Activated CD4-positive, alpha-beta T cell treated with anti-CD3 and anti-CD28 coated beads, Interleukin-2, amount 10 ng/mL, durations not matched to agents 7 days and 5 days (primary cell): ENCODE data around the gene KCNG1. TPM values are rescaled to one million over a fixed set of nuclear protein-coding genes. Genes with fewer than 3 reads are reported as not detected.
"Not testable (repeated sequence)": the region's sequence is repeated elsewhere in the genome, so short reads cannot be mapped to it uniquely, and the experiment has no call there.

Experiments used
- CTCF ChIA-PET: fragments of 350-600 bp; sonication (Branson Sonifier 250); formaldehyde crosslinking; loops from one replicate; lab custom pipeline; 2021; ENCODE audit warnings: antibody characterized with exemption; lab: Charles Lee
- POLR2A ChIA-PET: fragments of 350-600 bp; sonication (Branson Sonifier 250); formaldehyde crosslinking; loops from one replicate; lab custom pipeline; 2021; ENCODE audit warnings: antibody characterized with exemption; lab: Charles Lee
- DNase-seq: peaks from one replicate; pipeline ENCODE4 v3.0.0-alpha.2; 2020
- H3K27ac Mint-ChIP-seq: one replicate; pipeline ENCODE4 v1.8.0; 2021; ENCODE audit warnings: mild to moderate bottlenecking, moderate library complexity, mixed read lengths
- H3K27me3 Mint-ChIP-seq: one replicate; pipeline ENCODE4 v1.8.0; 2021; ENCODE audit warnings: mixed read lengths
- H3K36me3 Mint-ChIP-seq: one replicate; pipeline ENCODE4 v1.8.0; 2021; ENCODE audit warnings: low read depth, mixed read lengths
- H3K4me1 Mint-ChIP-seq: one replicate; pipeline ENCODE4 v1.8.0; 2021; ENCODE audit warnings: mixed read lengths
- H3K4me3 Mint-ChIP-seq: one replicate; pipeline ENCODE4 v1.8.0; 2021; ENCODE audit warnings: mild to moderate bottlenecking, moderate library complexity, mixed read lengths
- H3K9me3 Mint-ChIP-seq: one replicate; pipeline ENCODE4 v1.8.0; 2021; ENCODE audit warnings: mixed read lengths
- total RNA-seq, 2 experiments: library from RNA; stranded (reverse); gene quantifications; one replicate each; pipeline ENCODE4 v1.2.3, GENCODE V29; 2021

The KCNG1 gene
- total RNA-seq, 2 experiments from 2014 or later = not detected

- POLR2A ChIA-PET = no interaction called here
- Mint-ChIP-seq H3K4me1 (no peaks in the 10 kb centered on the region), H3K36me3 (no peaks in the 10 kb centered on the region), H3K9me3 (no peaks in the 10 kb centered on the region), H3K4me3 (no peak overlapping the region), H3K27ac (no peak overlapping the region), H3K27me3 (peaks cover 21% of the 10 kb centered on the region)
- CTCF ChIA-PET = no interaction called here
- no peak for DNase-seq
Measured at GRCh38 chr20:51046021-51046985, 23.4 kb upstream of the KCNG1 start.

GRCh38 chr20:51045492-51045891, 22.6 kb upstream of the KCNG1 start:
- H3K4me1 Mint-ChIP-seq, H3K9me3 Mint-ChIP-seq, H3K4me3 Mint-ChIP-seq, H3K36me3 Mint-ChIP-seq, CTCF ChIA-PET, DNase-seq, POLR2A ChIA-PET, H3K27ac Mint-ChIP-seq: not testable (repeated sequence)
- H3K27me3 Mint-ChIP-seq = peaks cover 13% of the 10 kb centered on the region

GRCh38 chr20:51044796-51045195, 21.9 kb upstream of the KCNG1 start:
- POLR2A ChIA-PET = no interaction called here
- Mint-ChIP-seq H3K36me3 (no peaks in the 10 kb centered on the region), H3K4me1 (no peaks in the 10 kb centered on the region), H3K9me3 (no peaks in the 10 kb centered on the region), H3K27me3 (peaks cover 6% of the 10 kb centered on the region), H3K4me3 (no peak overlapping the region), H3K27ac (no peak overlapping the region)
- CTCF ChIA-PET = interaction anchor here (1.1 kb wide), 1 partner anchor 11 kb away, joined by 6 read pairs; no protein-coding TSS in a partner anchor
- DNase-seq = no peak

- no peaks in the 10 kb centered on the region for H3K4me1 Mint-ChIP-seq
- ChIA-PET CTCF (interaction anchor here (1.1 kb wide), 1 partner anchor 10 kb away, joined by 6 read pairs; no protein-coding TSS in a partner anchor), POLR2A (no interaction called here)
- H3K27me3 Mint-ChIP-seq = no peaks in the 10 kb centered on the region
- DNase-seq = no peak
- H3K36me3 Mint-ChIP-seq = no peaks in the 10 kb centered on the region
- H3K27ac Mint-ChIP-seq = no peak overlapping the region
- no peaks in the 10 kb centered on the region for H3K9me3 Mint-ChIP-seq
- H3K4me3 Mint-ChIP-seq = no peak overlapping the region
Measured at GRCh38 chr20:51043811-51044210, 20.9 kb upstream of the KCNG1 start.

DNA sequence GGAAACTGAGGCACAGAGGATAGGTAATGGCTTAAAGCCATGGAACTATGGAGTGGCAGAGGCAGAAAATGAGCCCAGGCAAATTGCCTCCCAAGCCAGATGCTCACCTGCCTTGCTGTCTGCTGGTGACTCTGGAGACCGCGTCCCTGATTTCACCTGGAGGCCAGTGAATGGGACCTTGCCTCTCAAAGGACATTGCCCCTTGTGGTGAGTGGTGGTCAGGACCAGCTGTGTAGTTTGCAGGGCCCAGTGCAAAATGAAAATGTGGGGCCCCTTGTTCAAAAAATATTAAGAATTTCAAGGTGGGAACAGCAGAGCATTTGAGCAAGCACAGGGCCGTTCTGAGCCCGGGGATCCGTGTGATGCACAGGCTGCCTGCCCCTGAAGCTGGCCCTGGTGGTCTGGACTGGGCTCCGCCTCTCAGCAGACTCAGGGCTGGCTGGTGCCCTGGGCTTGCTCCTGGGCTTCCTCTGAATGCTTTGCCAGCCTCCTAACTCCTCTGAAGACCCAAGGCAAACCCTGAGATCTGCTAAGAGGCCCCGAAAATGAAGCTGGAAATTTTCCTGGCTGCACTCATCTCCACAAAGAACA, 19.8 kb upstream of the KCNG1 start:
- Mint-ChIP-seq H3K4me1 (no peaks in the 10 kb centered on the region), H3K4me3 (no peak overlapping the region), H3K36me3 (no peaks in the 10 kb centered on the region), H3K27me3 (no peaks in the 10 kb centered on the region), H3K27ac (no peak overlapping the region), H3K9me3 (no peaks in the 10 kb centered on the region)
- no peak for DNase-seq
- ChIA-PET CTCF (no interaction called here), POLR2A (no interaction called here)

DNA sequence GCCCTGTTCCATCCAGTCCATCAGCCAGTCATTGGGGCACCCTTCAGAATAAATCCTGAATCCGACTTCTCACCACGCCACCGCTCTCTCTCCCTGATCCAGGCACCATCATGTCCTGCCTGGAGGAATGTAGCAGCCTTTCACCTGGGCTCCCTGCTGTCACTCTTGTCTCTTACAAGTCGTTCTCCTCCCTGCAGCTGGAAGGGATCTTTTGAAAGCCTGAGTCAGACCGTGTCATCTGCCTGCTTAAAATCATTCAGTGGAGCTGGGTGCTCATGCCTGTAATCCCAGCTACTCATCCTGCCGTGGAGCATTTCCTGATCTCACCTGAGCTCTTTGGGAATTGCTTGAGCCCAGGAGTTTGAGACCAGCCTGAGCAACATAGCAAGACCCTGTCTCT, 19.2 kb upstream of the KCNG1 start:
- Mint-ChIP-seq H3K9me3 (no peaks in the 10 kb centered on the region), H3K36me3 (no peaks in the 10 kb centered on the region), H3K27ac (no peak overlapping the region), H3K4me3 (no peak overlapping the region), H3K4me1 (no peaks in the 10 kb centered on the region), H3K27me3 (no peaks in the 10 kb centered on the region)
- CTCF ChIA-PET = no interaction called here
- POLR2A ChIA-PET = no interaction called here
- no peak for DNase-seq

DNA sequence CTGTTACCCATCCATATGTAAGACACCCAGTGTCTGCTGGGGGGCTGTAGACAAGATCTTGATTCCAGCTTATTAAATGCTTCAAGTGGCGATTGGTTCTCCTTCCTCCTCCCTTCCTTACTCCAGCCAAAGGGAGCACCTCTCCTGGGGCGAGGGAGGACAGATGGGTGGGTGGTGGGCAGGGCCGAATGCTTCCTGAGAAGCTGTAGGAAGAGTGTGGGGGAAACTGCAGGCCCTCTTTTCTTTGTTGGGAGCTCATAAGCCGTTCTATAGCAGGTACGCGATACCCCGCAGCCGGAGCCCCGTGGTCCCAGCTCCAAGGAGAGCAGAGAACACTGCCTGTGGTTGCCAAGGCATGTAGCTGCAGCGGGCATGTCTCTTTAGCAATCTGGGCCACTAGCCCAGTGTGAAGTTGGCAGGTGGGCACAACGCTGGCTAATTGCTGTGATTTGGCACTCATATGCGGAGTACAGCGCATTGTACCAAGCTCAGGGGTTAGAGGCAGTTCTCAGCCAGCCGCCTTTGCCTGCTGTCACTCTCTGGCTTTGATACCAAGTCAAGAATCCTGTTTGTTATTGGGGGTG, 14.7 kb upstream of the KCNG1 start:
- H3K4me3 Mint-ChIP-seq = no peak overlapping the region
- DNase-seq = no peak
- H3K4me1 Mint-ChIP-seq = no peaks in the 10 kb centered on the region
- ChIA-PET CTCF (interaction anchor here (0.6 kb wide), 1 partner anchor 674 kb away, joined by 3 read pairs; no protein-coding TSS in a partner anchor), POLR2A (no interaction called here)
- H3K9me3 Mint-ChIP-seq = no peaks in the 10 kb centered on the region
- no peak overlapping the region for H3K27ac Mint-ChIP-seq
- peaks cover 2% of the 10 kb centered on the region for H3K27me3 Mint-ChIP-seq
- no peaks in the 10 kb centered on the region for H3K36me3 Mint-ChIP-seq

- H3K4me3 Mint-ChIP-seq = no peak overlapping the region
- DNase-seq = no peak
- no peaks in the 10 kb centered on the region for H3K9me3 Mint-ChIP-seq
- peaks cover 8% of the 10 kb centered on the region for H3K27me3 Mint-ChIP-seq
- H3K36me3 Mint-ChIP-seq = no peaks in the 10 kb centered on the region
- H3K27ac Mint-ChIP-seq = no peak overlapping the region
- ChIA-PET CTCF (interaction anchor here (0.6 kb wide), 1 partner anchor 674 kb away, joined by 3 read pairs; no protein-coding TSS in a partner anchor), POLR2A (no interaction called here)
- H3K4me1 Mint-ChIP-seq = no peaks in the 10 kb centered on the region
Measured at GRCh38 chr20:51036827-51037531, 14.1 kb upstream of the KCNG1 start.

GRCh38 chr20:51036226-51036625, 13.3 kb upstream of the KCNG1 start:
- no peak for DNase-seq
- no peaks in the 10 kb centered on the region for H3K4me1 Mint-ChIP-seq
- ChIA-PET POLR2A (no interaction called here), CTCF (no interaction called here)
- peaks cover 6% of the 10 kb centered on the region for H3K9me3 Mint-ChIP-seq
- peaks cover 15% of the 10 kb centered on the region for H3K27me3 Mint-ChIP-seq
- H3K4me3 Mint-ChIP-seq = no peak overlapping the region
- H3K36me3 Mint-ChIP-seq = no peaks in the 10 kb centered on the region
- no peak overlapping the region for H3K27ac Mint-ChIP-seq

GRCh38 chr20:51034988-51035656, 12.2 kb upstream of the KCNG1 start:
- ChIA-PET POLR2A (no interaction called here), CTCF (interaction anchor here (1.3 kb wide), 1 partner anchor 291 kb away, joined by 3 read pairs; no protein-coding TSS in a partner anchor)
- DNase-seq = no peak
- no peak overlapping the region for H3K27ac Mint-ChIP-seq
- H3K9me3 Mint-ChIP-seq = peaks cover 6% of the 10 kb centered on the region
- H3K36me3 Mint-ChIP-seq = no peaks in the 10 kb centered on the region
- no peak overlapping the region for H3K4me3 Mint-ChIP-seq
- H3K4me1 Mint-ChIP-seq = no peaks in the 10 kb centered on the region
- H3K27me3 Mint-ChIP-seq = peaks cover 16% of the 10 kb centered on the region

DNA sequence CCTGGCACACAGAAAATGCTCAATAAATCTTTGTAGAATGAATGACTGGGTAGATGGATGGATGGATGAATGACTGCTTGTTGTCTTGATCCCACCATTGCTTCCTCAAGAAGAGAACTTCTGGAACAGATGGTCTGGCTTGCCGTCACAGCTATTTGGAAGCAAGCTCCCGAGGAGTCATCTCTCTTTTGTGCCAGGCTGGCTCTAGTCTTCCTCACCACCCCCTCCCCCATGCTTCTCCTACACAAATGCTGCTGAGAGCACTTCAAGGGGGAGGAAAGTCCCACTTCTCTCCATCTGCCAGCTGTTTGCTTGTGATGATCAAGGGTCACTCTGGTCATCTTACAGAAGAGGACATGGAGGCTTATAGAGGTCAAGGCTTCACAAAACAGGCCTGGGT, 11.6 kb upstream of the KCNG1 start:
- Mint-ChIP-seq H3K4me1 (no peaks in the 10 kb centered on the region), H3K27me3 (peaks cover 20% of the 10 kb centered on the region), H3K9me3 (peaks cover 6% of the 10 kb centered on the region), H3K27ac (no peak overlapping the region), H3K36me3 (no peaks in the 10 kb centered on the region), H3K4me3 (no peak overlapping the region)
- POLR2A ChIA-PET = no interaction called here
- CTCF ChIA-PET = interaction anchor here (0.6 to 1.3 kb wide), 3 partner anchors 21 to 291 kb away, joined by 3 to 4 read pairs (median 3); no protein-coding TSS in a partner anchor
- DNase-seq = no peak
